Smooth muscle cell (in vitro differentiated cells): Measurements from ENCODE around the gene DAPK2. TPM values are rescaled to one million over a fixed set of nuclear protein-coding genes. Genes with fewer than 3 reads are reported as not detected.

Source experiments
- DNase-seq: peaks from one replicate; lab custom pipeline; 2025; ENCODE audit not compliant: unreplicated experiment; lab: John Stamatoyannopoulos, UW
- H2AFZ ChIP-seq: fragments of 200-600 bp; sonication (generic); 2 replicates; pipeline ENCODE4 v1.6.0; 2016; ENCODE audit warnings: antibody characterized with exemption, low read depth, mild to moderate bottlenecking
- H3F3A ChIP-seq: fragments of 200-600 bp; sonication (generic); 2 replicates; pipeline ENCODE4 v1.6.0; 2017; ENCODE audit warnings: antibody characterized with exemption, low read depth
- H3K27ac ChIP-seq: fragments of 200-600 bp; sonication (generic); 2 replicates; pipeline ENCODE4 v1.5.1; 2016; ENCODE audit warnings: low read depth, mild to moderate bottlenecking
- H3K27me3 ChIP-seq: fragments of 200-600 bp; sonication (generic); 2 replicates; pipeline ENCODE4 v1.6.1; 2016; ENCODE audit warnings: low read depth, mild to moderate bottlenecking
- H3K36me3 ChIP-seq: fragments of 200-600 bp; sonication (generic); 2 replicates; pipeline ENCODE4 v1.5.1; 2016; ENCODE audit warnings: low read depth
- H3K4me1 ChIP-seq: fragments of 200-600 bp; sonication (generic); 2 replicates; pipeline ENCODE4 v1.5.1; 2016; ENCODE audit warnings: low read depth
- H3K4me2 ChIP-seq: fragments of 200-600 bp; sonication (generic); 2 replicates; pipeline ENCODE4 v1.6.0; 2016; ENCODE audit warnings: mild to moderate bottlenecking
- H3K4me3 ChIP-seq: fragments of 200-600 bp; sonication (generic); 2 replicates; pipeline ENCODE4 v1.5.1; 2016; ENCODE audit warnings: mild to moderate bottlenecking
- H3K79me2 ChIP-seq: fragments of 200-600 bp; sonication (generic); 2 replicates; pipeline ENCODE4 v1.6.0; 2016; ENCODE audit warnings: low read depth, mild to moderate bottlenecking
- H3K9ac ChIP-seq: fragments of 200-600 bp; sonication (generic); 2 replicates; pipeline ENCODE4 v1.6.0; 2016; ENCODE audit warnings: low read depth
- H3K9me3 ChIP-seq: fragments of 200-600 bp; sonication (generic); replicated peaks from 2 replicates; pipeline ENCODE4 v1.5.1; 2016; ENCODE audit warnings: low read depth
- H4K20me1 ChIP-seq: fragments of 200-600 bp; sonication (generic); 2 replicates; pipeline ENCODE4 v1.6.0; 2016; ENCODE audit warnings: low read depth
- CTCF ChIP-seq: fragments of 200-600 bp; sonication (generic); IDR thresholded peaks from 2 replicates; pipeline ENCODE4 v1.5.1; 2017; ENCODE audit warnings: borderline replicate concordance, mild to moderate bottlenecking, antibody characterized with exemption; ENCODE audit not compliant: insufficient read depth, poor library complexity, severe bottlenecking
- WGBS: methylation state at CpG from one replicate; pipeline ENCODE4 v1.1.7; 2016; ENCODE audit warnings: low lambda C conversion rate; 5-methylcytosine and 5-hydroxymethylcytosine counted together
- polyA plus RNA-seq: library from polyadenylated mRNA; unstranded; fragments of >200 nt; fragmentation: Nextera tagmentation; extraction: Ambion mirVana; gene quantifications from 2 replicates; pipeline ENCODE4 v1.2.1, GENCODE V29; 2016
- total RNA-seq: library from RNA; depleted of rRNA; stranded (reverse); fragments of >200 nt; gene quantifications from 2 replicates; pipeline ENCODE4 v1.2.3, GENCODE V29; 2014

The DAPK2 gene
- total and polyA plus RNA-seq, 2 experiments from 2014 or later: not detected

DNA sequence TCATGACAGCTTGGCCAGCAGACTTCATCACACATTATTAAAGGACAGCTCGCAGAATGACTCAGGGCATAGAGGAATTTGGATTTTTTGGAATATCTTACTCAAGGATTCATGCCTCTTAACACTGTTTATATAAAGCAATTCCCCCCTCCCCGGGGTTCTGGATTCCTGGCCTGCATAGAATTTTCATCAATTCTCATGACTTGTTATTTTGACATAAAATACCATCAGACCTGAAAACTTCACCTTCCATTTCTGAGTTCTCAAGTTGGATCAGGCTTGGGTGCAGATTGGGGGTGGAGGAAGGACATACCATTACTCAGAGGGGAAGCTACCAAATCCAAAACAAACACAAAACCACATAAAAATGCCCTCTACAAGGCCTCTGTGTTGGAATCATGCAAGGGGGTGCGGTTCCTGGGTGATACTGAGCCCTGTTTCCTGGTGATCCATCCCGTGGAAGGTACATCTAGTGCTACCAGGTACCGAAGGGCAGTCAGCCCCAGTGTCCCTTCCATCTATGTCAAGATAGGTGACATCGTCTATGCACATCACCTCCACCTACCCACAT, 95.3 kb downstream of the DAPK2 start:
- Histone ChIP-seq H2AFZ (no peak overlapping the region), H3K4me2 (no peak overlapping the region), H3K36me3 (no peaks in the 10 kb centered on the region), H4K20me1 (no peaks in the 10 kb centered on the region), H3K4me3 (no peak overlapping the region), H3F3A (no peaks in the 10 kb centered on the region), H3K9ac (no peak overlapping the region), H3K27me3 (no peaks in the 10 kb centered on the region), H3K79me2 (no peaks in the 10 kb centered on the region), H3K27ac (peak overlapping the region; percentile 55), H3K9me3 (no peaks in the 10 kb centered on the region), H3K4me1 (no peaks in the 10 kb centered on the region)
- no peak for DNase-seq
- 56% methylated on average over 6 of the region's 6 CpGs for WGBS
- no peak for TF ChIP-seq CTCF

DNA sequence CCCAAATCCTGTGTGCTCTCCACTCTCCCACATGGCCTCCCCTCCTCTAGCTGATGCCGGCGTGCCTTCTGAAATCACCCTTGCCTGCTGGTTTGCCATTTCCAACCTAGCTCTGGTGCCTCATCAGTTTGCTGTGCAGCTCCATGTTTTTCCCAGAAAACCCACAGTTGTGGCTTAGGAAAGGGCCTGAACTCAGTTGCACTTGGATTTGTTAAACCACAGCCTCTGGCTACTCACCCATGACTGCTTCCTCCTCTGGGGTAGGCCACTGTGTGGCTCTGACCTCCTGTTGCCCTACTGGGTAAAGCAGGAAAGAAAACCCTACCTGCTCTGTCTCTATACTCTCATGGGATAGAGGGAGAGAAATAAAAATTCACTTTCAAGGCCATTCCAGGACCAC, 97.3 kb downstream of the DAPK2 start:
- no peaks in the 10 kb centered on the region for H3K4me1 ChIP-seq

GRCh38 chr15:63948436-63948835, 97.8 kb downstream of the DAPK2 start:
- no peak overlapping the region for H3K4me2 ChIP-seq
- H3K9me3 ChIP-seq: no peaks in the 10 kb centered on the region
- TF ChIP-seq CTCF: no peak
- no peak overlapping the region for H3K9ac ChIP-seq
- no peaks in the 10 kb centered on the region for H3K36me3 ChIP-seq
- H3K4me3 ChIP-seq: no peak overlapping the region
- H3K27ac ChIP-seq: no peak overlapping the region
- H3K27me3 ChIP-seq: no peaks in the 10 kb centered on the region
- H3F3A ChIP-seq: no peaks in the 10 kb centered on the region
- H2AFZ ChIP-seq: no peak overlapping the region
- no peaks in the 10 kb centered on the region for H3K4me1 ChIP-seq
- no peaks in the 10 kb centered on the region for H4K20me1 ChIP-seq
- H3K79me2 ChIP-seq: no peaks in the 10 kb centered on the region
- no peak for DNase-seq
- WGBS: 95% methylated on average over 5 of the region's 5 CpGs

More for the DNA sequence above, 97.3 kb downstream of the DAPK2 start:
- Histone ChIP-seq H3K36me3 (no peaks in the 10 kb centered on the region), H3K27me3 (no peaks in the 10 kb centered on the region), H3K27ac (no peak overlapping the region), H3K4me3 (no peak overlapping the region), H3F3A (no peaks in the 10 kb centered on the region), H2AFZ (no peak overlapping the region), H3K9me3 (no peaks in the 10 kb centered on the region), H3K4me2 (no peak overlapping the region), H3K9ac (no peak overlapping the region), H3K79me2 (no peaks in the 10 kb centered on the region), H4K20me1 (no peaks in the 10 kb centered on the region)
- no peak for DNase-seq
- WGBS: 90% methylated on average over 2 of the region's 2 CpGs
- no peak for TF ChIP-seq CTCF

GRCh38 chr15:63947228-63947627, 99.1 kb downstream of the DAPK2 start:
- Histone ChIP-seq H3K36me3 (no peaks in the 10 kb centered on the region), H2AFZ (no peak overlapping the region), H3K4me1 (no peaks in the 10 kb centered on the region), H3K79me2 (no peaks in the 10 kb centered on the region), H4K20me1 (no peaks in the 10 kb centered on the region), H3K9me3 (no peaks in the 10 kb centered on the region), H3K27me3 (no peaks in the 10 kb centered on the region), H3K27ac (no peak overlapping the region), H3K9ac (no peak overlapping the region), H3F3A (no peaks in the 10 kb centered on the region), H3K4me2 (no peak overlapping the region), H3K4me3 (no peak overlapping the region)
- WGBS: 96% methylated on average over 4 of the region's 4 CpGs
- TF ChIP-seq CTCF: no peak
- no peak for DNase-seq
